DMS114 treated with DMSO at 0.1 percent for 48 hours (cell line): ENCODE data around the gene MNX1.

Experiments used
- DNase-seq: peaks from one replicate; lab custom pipeline; 2025; ENCODE audit not compliant: unreplicated experiment; lab: John Stamatoyannopoulos, UW

The MNX1 gene

GRCh38 chr7:157016352-157017041 lies 6.0 kb upstream of the MNX1 start:
- DNase-seq: no peak

GRCh38 chr7:157016024-157016351 lies 5.5 kb upstream of the MNX1 start:
- DNase-seq: no peak

- no peak for DNase-seq
Observed at GRCh38 chr7:157014635-157015555, 4.4 kb upstream of the MNX1 start.

GRCh38 chr7:157013602-157014549 lies 3.4 kb upstream of the MNX1 start:
- no peak for DNase-seq

- DNase-seq: no peak
Observed at GRCh38 chr7:157013101-157013500, 2.6 kb upstream of the MNX1 start.

GRCh38 chr7:157012113-157012547 lies 1.7 kb upstream of the MNX1 start:
- no peak for DNase-seq

- no peak for DNase-seq
Observed at GRCh38 chr7:157011333-157012112, 1.1 kb upstream of the MNX1 start.

- DNase-seq: no peak
Observed at GRCh38 chr7:157009778-157010587, 480 bp downstream of the MNX1 start.

- no peak for DNase-seq
Observed at GRCh38 chr7:157009170-157009777, 1.2 kb downstream of the MNX1 start.

- DNase-seq: no peak
Observed at GRCh38 chr7:157008206-157009169, 2.0 kb downstream of the MNX1 start.

GRCh38 chr7:157007470-157008066 lies 2.9 kb downstream of the MNX1 start:
- DNase-seq: no peak

GRCh38 chr7:157006829-157007469 lies 3.5 kb downstream of the MNX1 start:
- no peak for DNase-seq

GRCh38 chr7:157006205-157006747 lies 4.2 kb downstream of the MNX1 start:
- no peak for DNase-seq

- DNase-seq: no peak
Observed at GRCh38 chr7:157005456-157006204, 4.8 kb downstream of the MNX1 start.

GRCh38 chr7:157004521-157005455 lies 5.7 kb downstream of the MNX1 start:
- no peak for DNase-seq
